Measurements from ENCODE around the gene PTPRN2.

- TF ChIP-seq CTCF (IDR thresholded peaks at IDR 0.05; ENCODE audit: low read depth, low read length) (no peak), POLR2A (IDR thresholded peaks at IDR 0.05; ENCODE audit: extremely low read depth, insufficient read length) (no peak), MYC (IDR thresholded peaks at IDR 0.05; ENCODE audit: low read depth, low read length) (no peak)
Measured at GRCh38 chr7:158016180-158017097, 571.2 kb downstream of the PTPRN2 start.
